IMR-90 (cell line): ENCODE data around the gene NAB2. TPM values are rescaled to one million over a fixed set of nuclear protein-coding genes. Genes with fewer than 3 reads are reported as not detected.

Experiments
- ATAC-seq: fragments of 200-7000 bp; cut with Tn5 transposase; 2 replicates; pipeline ENCODE4 v1.9.1; 2020; ENCODE audit warnings: low read depth, mild to moderate bottlenecking, moderate library complexity
- BruUV-seq: library from RNA; stranded (reverse); fragments of 400-500 nt; replicated peaks from 2 replicates; lab custom pipeline; 2021; lab: Mats Ljungman, UMichigan
- CTCF ChIA-PET: fragments of 300-600 bp; formaldehyde crosslinking; extraction: SDS; loops from one replicate; lab custom pipeline; 2021; ENCODE audit warnings: antibody characterized with exemption; lab: Yijun Ruan, JAX
- POLR2A ChIA-PET: fragments of 300-600 bp; sonication (Branson Sonifier 250); formaldehyde crosslinking; loops from one replicate; lab custom pipeline; 2022; ENCODE audit warnings: antibody characterized with exemption; ENCODE audit not compliant: unreplicated experiment; lab: Charles Lee
- DNase-seq: peaks from one replicate; pipeline ENCODE4 v3.0.0; 2013
- H2AFZ ChIP-seq: replicated peaks from 2 replicates; pipeline ENCODE3; 2013; ENCODE audit warnings: low read length, mild to moderate bottlenecking; ENCODE audit not compliant: poor library complexity
- H2AK5ac ChIP-seq: 2 replicates; pipeline ENCODE4 v1.6.1; 2013; ENCODE audit warnings: low read depth, low read length, inconsistent platforms
- H2AK9ac ChIP-seq: replicated peaks from 2 replicates; pipeline ENCODE3; 2013; ENCODE audit warnings: mild to moderate bottlenecking, low read depth, low read length, moderate library complexity; ENCODE audit not compliant: poor library complexity
- H2BK120ac ChIP-seq: 2 replicates; pipeline ENCODE4 v1.6.1; 2013; ENCODE audit warnings: low read depth, low read length, inconsistent platforms
- H2BK15ac ChIP-seq: 3 replicates; pipeline ENCODE4 v1.6.1; 2013; ENCODE audit warnings: low read depth, low read length, inconsistent platforms
- H2BK20ac ChIP-seq: 2 replicates; pipeline ENCODE4 v1.6.1; 2013; ENCODE audit warnings: low read depth, mild to moderate bottlenecking, inconsistent platforms, low read length, moderate library complexity
- H2BK5ac ChIP-seq: 2 replicates; pipeline ENCODE4 v1.6.1; 2013; ENCODE audit warnings: mild to moderate bottlenecking, low read depth, low read length, inconsistent platforms; ENCODE audit not compliant: poor library complexity, severe bottlenecking
- H3K14ac ChIP-seq: replicated peaks from 2 replicates; pipeline ENCODE4 v1.6.1; 2013; ENCODE audit warnings: low read depth, low read length, inconsistent platforms
- H3K18ac ChIP-seq: 2 replicates; pipeline ENCODE4 v1.6.1; 2013; ENCODE audit warnings: low read depth, low read length, control low read depth
- H3K23ac ChIP-seq: 2 replicates; pipeline ENCODE4 v1.6.1; 2013; ENCODE audit warnings: low read depth, low read length, inconsistent platforms
- H3K27ac ChIP-seq: 2 replicates; pipeline ENCODE4 v1.5.1; 2013; ENCODE audit warnings: mild to moderate bottlenecking, control low read depth, low read length; ENCODE audit not compliant: insufficient read depth
- H3K27me3 ChIP-seq: 2 replicates; pipeline ENCODE4 v1.6.1; 2013; ENCODE audit warnings: low read length; ENCODE audit not compliant: control insufficient read depth, insufficient read depth
- H3K36me3 ChIP-seq: 2 replicates; pipeline ENCODE4 v1.6.1; 2013; ENCODE audit warnings: low read length, mixed read lengths; ENCODE audit not compliant: control insufficient read depth, insufficient read depth
- H3K4ac ChIP-seq: 2 replicates; pipeline ENCODE4 v1.6.1; 2013; ENCODE audit warnings: low read depth, low read length, inconsistent platforms
- H3K4me1 ChIP-seq: 2 replicates; pipeline ENCODE4 v1.6.1; 2013; ENCODE audit warnings: low read length, mixed read lengths; ENCODE audit not compliant: control insufficient read depth, insufficient read depth
- H3K4me2 ChIP-seq: 2 replicates; pipeline ENCODE4 v1.6.1; 2013; ENCODE audit warnings: low read depth, mild to moderate bottlenecking, control low read depth, low read length, moderate library complexity
- H3K4me3 ChIP-seq: 2 replicates; pipeline ENCODE4 v1.5.1; 2013; ENCODE audit warnings: low read depth, mild to moderate bottlenecking, control low read depth, low read length, moderate library complexity; ENCODE audit not compliant: insufficient read depth
- H3K56ac ChIP-seq: 2 replicates; pipeline ENCODE4 v1.6.1; 2013; ENCODE audit warnings: low read length, inconsistent platforms; ENCODE audit not compliant: insufficient read depth; ENCODE audit errors: extremely low read depth
- H3K79me1 ChIP-seq, 2 experiments: 2 replicates each; pipeline ENCODE4 v1.6.1; 2013; ENCODE audit warnings: low read length in 2 of 2, inconsistent platforms in 1 of 2, low read depth in 1 of 2
- H3K9ac ChIP-seq: 2 replicates; pipeline ENCODE4 v1.6.1; 2013; ENCODE audit warnings: low read depth, low read length, control low read depth
- H3K9me1 ChIP-seq: 2 replicates; pipeline ENCODE4 v1.6.1; 2013; ENCODE audit warnings: low read length, inconsistent platforms; ENCODE audit not compliant: insufficient read depth
- H3K9me3 ChIP-seq: 2 replicates; pipeline ENCODE4 v1.6.1; 2013; ENCODE audit warnings: low read length; ENCODE audit not compliant: control insufficient read depth, insufficient read depth
- H4K20me1 ChIP-seq: 2 replicates; pipeline ENCODE4 v1.6.1; 2013; ENCODE audit warnings: low read length, inconsistent platforms; ENCODE audit not compliant: insufficient read depth
- H4K5ac ChIP-seq: 2 replicates; pipeline ENCODE4 v1.6.1; 2013; ENCODE audit warnings: mild to moderate bottlenecking, low read depth, low read length, control low read depth
- H4K8ac ChIP-seq, 2 experiments: 2 replicates each; pipeline ENCODE4 v1.6.1; 2013; ENCODE audit warnings: low read depth in 2 of 2, low read length in 2 of 2, control low read depth in 1 of 2, inconsistent platforms in 1 of 2
- H4K91ac ChIP-seq: 2 replicates; pipeline ENCODE4 v1.6.1; 2013; ENCODE audit warnings: low read depth, low read length, inconsistent platforms; ENCODE audit not compliant: insufficient read depth
- BHLHE40 ChIP-seq: fragments of 150-350 bp; IDR thresholded peaks from 2 replicates; pipeline ENCODE4 v1.6.1; 2016; ENCODE audit warnings: mild to moderate bottlenecking, low read depth, low read length
- CEBPB ChIP-seq: IDR thresholded peaks from 2 replicates; pipeline ENCODE4 v1.6.1; 2012; ENCODE audit warnings: low read depth, low read length, improper control_type of control experiment
- CHD1 ChIP-seq: IDR thresholded peaks from 2 replicates; pipeline ENCODE4 v1.6.1; 2012; ENCODE audit warnings: low read depth, low read length, improper control_type of control experiment
- FOS ChIP-seq: fragments of 150-350 bp; IDR thresholded peaks from 2 replicates; pipeline ENCODE4 v1.6.1; 2016; ENCODE audit warnings: low read depth, low read length
- MAFK ChIP-seq: IDR thresholded peaks from 2 replicates; pipeline ENCODE4 v1.6.1; 2012; ENCODE audit warnings: low read depth, low read length, improper control_type of control experiment
- MAZ ChIP-seq: IDR thresholded peaks from 2 replicates; pipeline ENCODE4 v1.6.1; 2012; ENCODE audit warnings: low read depth, mild to moderate bottlenecking, low read length, improper control_type of control experiment, moderate library complexity, borderline replicate concordance
- MXI1 ChIP-seq: IDR thresholded peaks from 2 replicates; pipeline ENCODE4 v1.6.1; 2012; ENCODE audit warnings: low read depth, mild to moderate bottlenecking, low read length, moderate library complexity, borderline replicate concordance
- NFE2L2 ChIP-seq: fragments of 150-350 bp; IDR thresholded peaks from 2 replicates; pipeline ENCODE4 v1.6.1; 2016; ENCODE audit warnings: low read depth, mild to moderate bottlenecking, low read length
- POLR2A ChIP-seq: IDR thresholded peaks from 2 replicates; pipeline ENCODE4 v1.6.1; 2012; ENCODE audit warnings: mild to moderate bottlenecking, low read depth, low read length
- RAD21 ChIP-seq: IDR thresholded peaks from 2 replicates; pipeline ENCODE4 v1.6.1; 2012; ENCODE audit warnings: low read length, improper control_type of control experiment
- RFX5 ChIP-seq: IDR thresholded peaks from 2 replicates; pipeline ENCODE4 v1.8.0; 2012; ENCODE audit warnings: low read depth, mild to moderate bottlenecking, low read length, moderate library complexity
- SMC3 ChIP-seq: fragments of 150-350 bp; IDR thresholded peaks from 2 replicates; pipeline ENCODE4 v1.6.1; 2016; ENCODE audit warnings: low read depth, mild to moderate bottlenecking, antibody characterized with exemption, low read length, moderate library complexity
- WGBS, 2 experiments: methylation state at CpG; one replicate each; pipeline versions ENCODE4 v1.1.5 to v1.1.7; 2013; ENCODE audit warnings: missing lambda C conversion rate in 2 of 2; ENCODE audit not compliant: insufficient read length in 1 of 2; ENCODE audit errors: extremely low coverage in 2 of 2; 5-methylcytosine and 5-hydroxymethylcytosine counted together
- dilution Hi-C: fragments of 300-500 bp; cut with HindIII; formaldehyde crosslinking; loops from one replicate; pipeline ENCODE4 v1.14.3; 2018; ENCODE audit warnings: low sequenced_read_pairs; ENCODE audit not compliant: unreplicated experiment
- in situ Hi-C: fragments of 300-500 bp; cut with MboI; formaldehyde crosslinking; loops from 3 replicates; pipeline ENCODE4 v1.14.3; 2019; ENCODE audit warnings: low sequenced_read_pairs, inconsistent platforms, mixed read lengths
- intact Hi-C: fragments of 100-400 bp; cut with micrococcal nuclease; formaldehyde crosslinking; loops from 2 replicates; pipeline ENCODE4 v1.10.0; 2022
- polyA plus RNA-seq, 3 experiments: library from polyadenylated mRNA; depleted of rRNA; stranded (reverse); fragments of >200 nt; gene quantifications; 2 replicates each; pipeline ENCODE4 v1.2.3, GENCODE V29; 2012; ENCODE audit warnings: low replicate concordance in 1 of 3
- total RNA-seq: library from RNA; depleted of rRNA; stranded (reverse); fragments of >200 nt; gene quantifications from 2 replicates; pipeline ENCODE4 v1.2.3, GENCODE V29; 2012
- TF ChIP-seq, protein P1 (sequence below): fragments of 150-350 bp; IDR thresholded peaks from 2 replicates; pipeline ENCODE4 v1.6.1; 2016; ENCODE audit warnings: low read depth, mild to moderate bottlenecking, low read length, moderate library complexity, borderline replicate concordance
- TF ChIP-seq, protein P2 (sequence below): conservative IDR thresholded peaks from 2 replicates; pipeline ENCODE4 v1.5.1; 2012; ENCODE audit warnings: mild to moderate bottlenecking, low read depth, low read length, improper control_type of control experiment

The NAB2 gene
- total and polyA plus RNA-seq, 2 of the 4 experiments (the other 2 are of a cell fraction): 65.1 to 68.8 TPM

DNA sequence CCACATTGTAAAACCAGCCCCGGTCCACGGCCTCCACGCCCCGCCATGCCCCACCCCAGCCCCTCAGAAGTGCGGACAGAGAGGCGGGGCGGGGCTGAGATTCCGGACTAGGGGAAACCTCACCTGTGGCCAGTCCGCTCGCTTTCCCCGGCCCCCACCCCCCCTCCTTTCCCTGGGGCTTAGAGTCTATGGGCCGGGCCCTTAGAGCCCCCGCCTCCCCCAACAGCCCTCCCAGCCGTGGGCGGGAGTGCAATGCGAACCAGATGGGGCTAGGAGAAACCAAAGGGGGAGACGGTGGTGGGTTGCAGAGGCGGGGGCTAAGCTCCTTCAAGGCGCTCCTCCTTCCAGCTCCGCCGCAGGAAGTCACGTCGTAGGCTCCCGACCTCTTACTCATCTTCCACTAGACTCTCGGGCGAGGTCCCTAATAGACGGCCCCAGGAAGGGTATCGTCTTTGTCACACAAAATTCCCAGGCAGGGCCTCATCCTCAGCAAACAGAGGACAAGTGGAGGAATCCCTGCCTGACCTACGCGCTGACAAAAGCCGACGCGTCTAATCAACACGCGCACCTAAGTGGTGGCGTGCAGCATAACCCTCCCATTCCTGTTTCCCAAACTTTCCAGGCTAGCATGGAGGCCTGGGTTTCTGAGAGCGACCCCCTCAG, 1.1 kb upstream of the NAB2 start:
- Histone ChIP-seq H3K4me2 (peak overlapping the region; percentile 92), H3K18ac (peak overlapping the region; percentile 96), H3K9me1 (peaks cover 6% of the 10 kb centered on the region), H3K9ac (peak overlapping the region; percentile 96), H3K4me1 (peaks cover 24% of the 10 kb centered on the region), H3K14ac (peak overlapping the region; percentile 100), H3K27ac (peak overlapping the region; percentile 98), H3K4ac (peak overlapping the region; percentile 100), H2BK120ac (peak overlapping the region; percentile 95), H2AK9ac (peak overlapping the region; percentile 100), H2BK20ac (peak overlapping the region; percentile 64), H2BK15ac (peak overlapping the region; percentile 99), H3K79me1 (peaks cover 5 to 44% of the 10 kb centered on the region in 2 experiments; a peak in 3 of 4 replicates), H3K4me3 (peak overlapping the region; percentile 59), H3K56ac (peak overlapping the region; percentile 99), H2AFZ (peak overlapping the region; percentile 88), H3K27me3 (no peaks in the 10 kb centered on the region), H4K8ac (peak overlapping the region; percentile 98 to 99), H2AK5ac (peak overlapping the region; percentile 100), H4K20me1 (peaks cover 36% of the 10 kb centered on the region), H3K36me3 (peaks cover 25% of the 10 kb centered on the region), H3K23ac (peak overlapping the region; percentile 100), H2BK5ac (peak overlapping the region; percentile 96), H3K9me3 (no peaks in the 10 kb centered on the region), H4K91ac (peak overlapping the region; percentile 98), H4K5ac (peak overlapping the region; percentile 96)
- DNase-seq: peak; percentile 98
- in situ Hi-C loops (no loop called here), intact Hi-C loops (loop anchor here (1.0 to 2.0 kb wide), 2 partner anchors 15 to 23 kb away; partner anchors contain the start of gene STAT6), dilution Hi-C loops (no loop called here)
- BruUV-seq: no TSS peak
- ChIA-PET POLR2A (interaction anchor here (1.0 to 1.6 kb wide), 2 partner anchors 9 to 10 kb away, joined by 5 to 9 read pairs; partner anchors contain the start of gene NEMP1), CTCF (interaction anchor here (1.0 kb wide), 1 partner anchor 60 kb away, joined by 3 read pairs; no protein-coding TSS in a partner anchor)
- ATAC-seq: peak; percentile 44
- no peak; the same call in 1 of the 2 replicates for TF ChIP-seq CHD1
- TF ChIP-seq FOS: peak; percentile 57
- TF ChIP-seq, protein P1, sequence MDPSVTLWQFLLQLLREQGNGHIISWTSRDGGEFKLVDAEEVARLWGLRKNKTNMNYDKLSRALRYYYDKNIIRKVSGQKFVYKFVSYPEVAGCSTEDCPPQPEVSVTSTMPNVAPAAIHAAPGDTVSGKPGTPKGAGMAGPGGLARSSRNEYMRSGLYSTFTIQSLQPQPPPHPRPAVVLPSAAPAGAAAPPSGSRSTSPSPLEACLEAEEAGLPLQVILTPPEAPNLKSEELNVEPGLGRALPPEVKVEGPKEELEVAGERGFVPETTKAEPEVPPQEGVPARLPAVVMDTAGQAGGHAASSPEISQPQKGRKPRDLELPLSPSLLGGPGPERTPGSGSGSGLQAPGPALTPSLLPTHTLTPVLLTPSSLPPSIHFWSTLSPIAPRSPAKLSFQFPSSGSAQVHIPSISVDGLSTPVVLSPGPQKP: no peak
- TF ChIP-seq MXI1: no peak
- no peak; the same call in 1 of the 2 replicates for TF ChIP-seq BHLHE40
- no peak for TF ChIP-seq MAFK
- TF ChIP-seq POLR2A: peak; percentile 91
- TF ChIP-seq NFE2L2: no peak
- peak; percentile 97 for TF ChIP-seq MAZ
- TF ChIP-seq, protein P2, sequence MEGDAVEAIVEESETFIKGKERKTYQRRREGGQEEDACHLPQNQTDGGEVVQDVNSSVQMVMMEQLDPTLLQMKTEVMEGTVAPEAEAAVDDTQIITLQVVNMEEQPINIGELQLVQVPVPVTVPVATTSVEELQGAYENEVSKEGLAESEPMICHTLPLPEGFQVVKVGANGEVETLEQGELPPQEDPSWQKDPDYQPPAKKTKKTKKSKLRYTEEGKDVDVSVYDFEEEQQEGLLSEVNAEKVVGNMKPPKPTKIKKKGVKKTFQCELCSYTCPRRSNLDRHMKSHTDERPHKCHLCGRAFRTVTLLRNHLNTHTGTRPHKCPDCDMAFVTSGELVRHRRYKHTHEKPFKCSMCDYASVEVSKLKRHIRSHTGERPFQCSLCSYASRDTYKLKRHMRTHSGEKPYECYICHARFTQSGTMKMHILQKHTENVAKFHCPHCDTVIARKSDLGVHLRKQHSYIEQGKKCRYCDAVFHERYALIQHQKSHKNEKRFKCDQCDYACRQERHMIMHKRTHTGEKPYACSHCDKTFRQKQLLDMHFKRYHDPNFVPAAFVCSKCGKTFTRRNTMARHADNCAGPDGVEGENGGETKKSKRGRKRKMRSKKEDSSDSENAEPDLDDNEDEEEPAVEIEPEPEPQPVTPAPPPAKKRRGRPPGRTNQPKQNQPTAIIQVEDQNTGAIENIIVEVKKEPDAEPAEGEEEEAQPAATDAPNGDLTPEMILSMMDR: no peak
- TF ChIP-seq CEBPB: no peak
- TF ChIP-seq RFX5: no peak
- 0 out of 2 replicates have a peak, but pooled peaks have one; percentile 1 for TF ChIP-seq SMC3
- no peak for TF ChIP-seq RAD21
- 2% methylated on average over 9 of the region's 37 CpGs; no CpG with 5 or more reads in 1 of the 2 experiments for WGBS, 2 experiments
